PC-3 (cell line): ENCODE results near the gene MFSD8. TPM values are rescaled to one million over a fixed set of nuclear protein-coding genes. Genes with fewer than 3 reads are reported as not detected.

Source experiments
- ATAC-seq: fragments of 200-7000 bp; cut with Tn5 transposase; 2 replicates; pipeline ENCODE4 v1.9.1; 2020; ENCODE audit warnings: mild to moderate bottlenecking, moderate library complexity
- BruUV-seq: library from RNA; stranded (reverse); fragments of 400-500 nt; replicated peaks from 2 replicates; lab custom pipeline; 2021; lab: Mats Ljungman, UMichigan
- CTCF ChIA-PET: fragments of 300-600 bp; sonication (Branson Sonifier 250); formaldehyde crosslinking; loops from one replicate; lab custom pipeline; 2022; ENCODE audit warnings: antibody characterized with exemption; lab: Charles Lee
- POLR2A ChIA-PET: fragments of 300-600 bp; sonication (Branson Sonifier 250); formaldehyde crosslinking; loops from one replicate; lab custom pipeline; 2022; ENCODE audit warnings: antibody characterized with exemption; ENCODE audit not compliant: unreplicated experiment; lab: Charles Lee
- DNase-seq: peaks from one replicate; pipeline ENCODE4 v3.0.0-alpha.2; 2015
- H2AFZ ChIP-seq: fragments of 300-600 bp; sonication (generic); 2 replicates; pipeline ENCODE4 v1.6.0; 2016; ENCODE audit warnings: antibody characterized with exemption, low read length
- H3F3A ChIP-seq: fragments of 300-600 bp; sonication (generic); one replicate; pipeline ENCODE4 v1.6.0; 2017; ENCODE audit warnings: antibody characterized with exemption, low read length, control low read depth, mild to moderate bottlenecking; ENCODE audit not compliant: unreplicated experiment
- H3K27ac ChIP-seq: fragments of 300-600 bp; sonication (generic); 2 replicates; pipeline ENCODE4 v1.5.1; 2016; ENCODE audit warnings: mild to moderate bottlenecking, low read length
- H3K27me3 ChIP-seq: fragments of 300-600 bp; sonication (generic); 2 replicates; pipeline ENCODE4 v1.6.1; 2016; ENCODE audit warnings: low read length, mixed read lengths
- H3K36me3 ChIP-seq: fragments of 300-600 bp; sonication (generic); 2 replicates; pipeline ENCODE4 v1.6.1; 2016; ENCODE audit warnings: low read depth, mixed run types, low read length, mixed read lengths
- H3K4me1 ChIP-seq: fragments of 300-600 bp; sonication (generic); 2 replicates; pipeline ENCODE4 v1.5.1; 2016; ENCODE audit warnings: low read length; ENCODE audit not compliant: insufficient read depth
- H3K4me2 ChIP-seq: fragments of 300-600 bp; sonication (generic); 2 replicates; pipeline ENCODE4 v1.6.0; 2016; ENCODE audit warnings: low read length
- H3K4me3 ChIP-seq: fragments of 300-600 bp; sonication (generic); 2 replicates; pipeline ENCODE4 v1.5.1; 2016; ENCODE audit warnings: mild to moderate bottlenecking, low read length, mixed read lengths
- H3K79me2 ChIP-seq: fragments of 300-600 bp; sonication (generic); 2 replicates; pipeline ENCODE4 v1.6.1; 2017; ENCODE audit warnings: low read length, mixed read lengths
- H3K9ac ChIP-seq: fragments of 300-600 bp; sonication (generic); 2 replicates; pipeline ENCODE4 v1.6.0; 2016; ENCODE audit warnings: mild to moderate bottlenecking, low read length
- H3K9me2 ChIP-seq: fragments of 300-600 bp; sonication (generic); replicated peaks from 2 replicates; pipeline ENCODE4 v1.6.1; 2016; ENCODE audit warnings: mixed run types, low read length, mixed read lengths
- H3K9me3 ChIP-seq: fragments of 300-600 bp; sonication (generic); 2 replicates; pipeline ENCODE4 v1.6.1; 2016; ENCODE audit warnings: low read length, mixed read lengths
- H4K20me1 ChIP-seq: fragments of 300-600 bp; sonication (generic); 2 replicates; pipeline ENCODE4 v1.6.1; 2016; ENCODE audit warnings: low read length, mixed read lengths
- CTCF ChIP-seq: fragments of 300-600 bp; sonication (generic); conservative IDR thresholded peaks from 2 replicates; pipeline ENCODE4 v1.5.1; 2017; ENCODE audit warnings: antibody characterized with exemption, low read depth, mild to moderate bottlenecking, low read length
- EZH2 ChIP-seq: fragments of 300-600 bp; sonication (generic); IDR thresholded peaks from one replicate; pipeline ENCODE4 v1.6.1; 2017; ENCODE audit warnings: antibody characterized with exemption, mild to moderate bottlenecking, low read length; ENCODE audit not compliant: unreplicated experiment
- EZH2phosphoT487 ChIP-seq: fragments of 300-600 bp; sonication (generic); IDR thresholded peaks from 2 replicates; pipeline ENCODE4 v1.6.1; 2018; ENCODE audit warnings: mild to moderate bottlenecking, antibody characterized with exemption, low read length, borderline replicate concordance
- intact Hi-C: fragments of 100-400 bp; cut with micrococcal nuclease; formaldehyde crosslinking; loops from 2 replicates; pipeline ENCODE4 v1.9.0; 2023
- total RNA-seq: library from RNA; depleted of rRNA; stranded (reverse); fragments of >200 nt; gene quantifications from 2 replicates; pipeline ENCODE4 v1.2.3, GENCODE V29; 2014

The MFSD8 gene
- total RNA-seq, 1 experiment from 2014 or later = 12.3 TPM

GRCh38 chr4:127880763-127881562, 84.0 kb downstream of the MFSD8 start, which contains the start of gene PLK4:
Gene PLK4, plus strand, starts transcription at chr4:127880893. Its CDS starts 242 bp downstream, at chr4:127881135.
- Histone ChIP-seq H3K27ac (peak within 1 kb of the TSS; percentile 80), H3K4me2 (peak within 1 kb of the TSS; percentile 91), H3K9ac (peak within 1 kb of the TSS; percentile 96), H3K9me2 (no peaks in the 10 kb centered on the region), H4K20me1 (0 out of 2 replicates have a peak, but pooled peaks cover 6% of the 10 kb centered on the region), H3K4me1 (peaks cover 28% of the 10 kb centered on the region; the same call in 1 of the 2 replicates), H3K27me3 (no peaks in the 10 kb centered on the region), H3K9me3 (no peaks in the 10 kb centered on the region), H3K36me3 (peaks cover 17% of the 10 kb centered on the region), H3F3A (no peaks in the 10 kb centered on the region), H2AFZ (peak within 1 kb of the TSS; percentile 94), H3K4me3 (peak within 1 kb of the TSS; percentile 90), H3K79me2 (peaks cover 49% of the 10 kb centered on the region)
- DNase-seq (peak; percentile 91), ATAC-seq (peak; percentile 79)
- TF ChIP-seq CTCF (no peak), EZH2 (no peak), EZH2phosphoT487 (no peak)
- ChIA-PET CTCF (interaction anchor here (1.2 kb wide), 1 partner anchor 84 kb away, joined by 3 read pairs; the partner anchor contains the start of genes ABHD18 and MFSD8), POLR2A (interaction anchor here (0.6 kb wide), 2 partner anchors 61 to 86 kb away, joined by 3 to 6 read pairs; no protein-coding TSS in a partner anchor)
- TSS peak; percentile 40 for BruUV-seq
- intact Hi-C loops = loop anchor here (1.0 to 5.0 kb wide), 4 partner anchors 86 to 181 kb away; partner anchors contain the start of genes ABHD18, HSPA4L, LARP1B and MFSD8

GRCh38 chr4:127875791-127876190, 89.2 kb downstream of the MFSD8 start:
- no peak overlapping the region for H2AFZ ChIP-seq
- intact Hi-C loops = no loop called here
- H3K4me1 ChIP-seq = peaks cover 16% of the 10 kb centered on the region
- no peak for ATAC-seq
- BruUV-seq = no TSS peak
- H3K4me3 ChIP-seq = no peak overlapping the region; the same call in 1 of the 2 replicates
- no peaks in the 10 kb centered on the region for H4K20me1 ChIP-seq
- no peaks in the 10 kb centered on the region for H3K27me3 ChIP-seq
- peaks cover 11% of the 10 kb centered on the region for H3K79me2 ChIP-seq
- H3K27ac ChIP-seq = no peak overlapping the region
- H3F3A ChIP-seq = no peaks in the 10 kb centered on the region
- POLR2A ChIA-PET = no interaction called here
- H3K9me2 ChIP-seq = no peaks in the 10 kb centered on the region
- DNase-seq = no peak
- H3K4me2 ChIP-seq = no peak overlapping the region
- no peaks in the 10 kb centered on the region for H3K9me3 ChIP-seq
- no peaks in the 10 kb centered on the region for H3K36me3 ChIP-seq
- no peak overlapping the region for H3K9ac ChIP-seq
- CTCF ChIA-PET = no interaction called here
- TF ChIP-seq EZH2phosphoT487 = no peak
- no peak for TF ChIP-seq EZH2
- TF ChIP-seq CTCF = no peak
